Stimulated activated CD8-positive, alpha-beta memory T cell treated with anti-CD3 and anti-CD28 coated beads, Interleukin-7, amount 100 ng/mL, for 48 hours (primary cell): ENCODE measurements around the gene FCGBP.
A peak's percentile ranks its signal among the peaks of the same experiment; 100 is the strongest.

Experiments
- DNase-seq, 2 donors: peaks; one replicate each; pipeline ENCODE4 v3.0.0-alpha.2; 2020; ENCODE audit warnings: low read depth in 1 of 2; ENCODE audit errors: extremely low read depth in 1 of 2

Gene FCGBP

GRCh38 chr19:39949026-39949747 is 14.8 kb upstream of the FCGBP start:
- DNase-seq = no peak

- DNase-seq = no peak
These were observed 12.1 kb upstream of the FCGBP start for GRCh38 chr19:39946532-39946931.

DNA sequence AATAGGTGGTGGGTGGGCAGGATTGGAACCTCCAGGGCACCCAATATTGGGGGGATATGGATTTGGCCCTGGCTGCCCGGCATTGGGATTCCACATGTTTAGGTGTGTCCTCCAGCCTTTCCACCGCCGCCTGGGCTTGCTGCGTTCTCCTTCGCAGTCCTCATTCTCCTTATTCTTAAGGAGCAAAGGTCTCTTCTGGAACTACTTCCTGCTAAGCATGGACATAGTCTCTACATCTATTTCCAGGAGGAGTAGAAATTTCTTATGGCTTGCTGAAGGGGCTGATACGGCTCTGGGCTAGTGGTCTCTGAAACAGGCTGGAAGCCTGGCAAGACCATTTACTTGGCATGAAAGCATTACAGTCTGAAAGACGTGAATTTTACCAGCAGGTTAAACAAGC is 9.2 kb upstream of the FCGBP start:
- no peak for DNase-seq

- no peak for DNase-seq
These were observed 7.9 kb upstream of the FCGBP start for GRCh38 chr19:39942366-39942730.

DNA sequence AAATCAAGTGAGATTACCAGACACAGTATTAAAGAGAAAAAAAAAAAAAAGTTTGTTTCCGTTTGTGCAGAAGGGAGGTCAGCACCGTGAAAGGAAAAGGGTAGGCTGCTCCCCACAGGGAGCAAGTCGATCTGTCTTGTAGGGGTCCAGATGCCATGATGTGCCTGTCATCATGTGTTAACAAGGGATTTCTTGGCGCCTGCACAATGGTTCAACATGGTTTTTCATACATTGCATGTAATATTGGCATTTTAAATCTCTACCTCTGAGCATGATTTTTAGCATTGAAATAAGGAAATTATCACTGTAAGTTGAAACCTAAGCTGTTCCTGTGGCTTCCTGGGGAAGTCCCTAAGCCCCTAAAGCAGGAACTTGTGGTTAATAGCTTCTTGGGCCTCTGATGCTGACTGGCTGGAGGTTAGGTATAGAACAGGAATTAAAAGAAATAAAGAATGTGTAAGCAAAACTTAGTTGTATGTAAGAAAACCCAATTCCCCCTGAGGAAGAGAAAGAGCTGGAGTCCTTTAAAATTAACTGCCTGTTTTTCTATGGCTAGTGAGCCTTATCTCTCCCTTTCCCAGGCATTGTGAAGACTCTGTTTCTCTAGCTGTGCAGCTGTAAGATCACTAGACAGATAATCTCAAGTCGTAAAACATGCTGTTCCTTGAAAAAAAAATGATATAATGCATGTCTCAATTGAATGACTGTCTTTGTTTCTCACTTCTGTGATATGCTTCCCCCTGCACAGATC is 7.4 kb upstream of the FCGBP start:
- DNase-seq = peak in 1 of 2 donors; percentile 37

DNA sequence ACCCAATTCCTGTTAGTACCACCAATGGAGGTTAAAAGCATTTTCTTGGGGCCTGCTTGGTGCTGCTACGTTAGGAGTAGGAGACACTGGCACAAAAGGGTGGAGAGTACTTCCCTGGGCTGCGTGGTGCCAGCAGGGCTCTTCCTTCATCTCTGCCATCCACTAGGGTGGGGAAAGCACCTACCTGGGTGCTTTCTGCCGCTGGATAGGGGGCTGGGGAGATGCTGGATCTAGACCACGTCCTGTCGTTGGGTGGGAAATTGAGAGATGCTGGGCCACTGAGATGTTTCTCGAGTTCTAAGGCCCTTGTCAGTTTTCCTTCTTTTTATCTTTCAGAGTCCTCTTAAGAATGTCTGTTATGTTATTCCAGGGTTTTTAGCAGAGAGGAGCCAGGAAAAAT is 6.7 kb upstream of the FCGBP start:
- DNase-seq = no peak

DNA sequence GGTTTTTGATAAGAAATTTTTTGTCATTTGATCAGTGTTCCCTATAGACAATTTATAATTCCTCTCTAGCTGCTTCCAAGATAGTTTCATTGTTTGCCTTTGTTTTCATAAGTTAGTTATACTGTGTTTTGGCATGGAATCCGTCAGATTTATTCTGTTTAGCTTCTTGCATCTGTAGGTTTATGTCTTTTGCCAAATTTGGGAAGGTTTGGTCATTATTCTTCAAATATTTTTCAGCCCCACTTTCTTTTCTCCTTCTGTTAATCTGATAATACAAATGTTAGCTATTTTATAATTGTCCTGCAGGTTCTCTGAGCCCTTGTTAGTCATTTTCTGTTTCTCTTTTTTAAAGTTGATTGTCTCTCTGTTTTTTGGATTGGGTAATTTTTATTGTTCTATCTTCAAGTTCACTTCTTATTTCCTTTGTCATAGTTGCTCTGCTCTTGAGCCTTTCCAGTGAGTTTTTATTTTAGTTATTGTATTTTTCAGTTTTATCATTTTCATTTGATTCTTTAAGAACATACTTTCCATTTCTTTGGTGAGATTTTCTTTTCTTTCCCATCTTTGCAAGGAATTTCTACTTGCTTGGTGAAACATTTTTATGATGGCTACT is 5.9 kb upstream of the FCGBP start:
- no peak for DNase-seq

GRCh38 chr19:39939556-39939955 is 5.1 kb upstream of the FCGBP start:
- no peak for DNase-seq

DNA sequence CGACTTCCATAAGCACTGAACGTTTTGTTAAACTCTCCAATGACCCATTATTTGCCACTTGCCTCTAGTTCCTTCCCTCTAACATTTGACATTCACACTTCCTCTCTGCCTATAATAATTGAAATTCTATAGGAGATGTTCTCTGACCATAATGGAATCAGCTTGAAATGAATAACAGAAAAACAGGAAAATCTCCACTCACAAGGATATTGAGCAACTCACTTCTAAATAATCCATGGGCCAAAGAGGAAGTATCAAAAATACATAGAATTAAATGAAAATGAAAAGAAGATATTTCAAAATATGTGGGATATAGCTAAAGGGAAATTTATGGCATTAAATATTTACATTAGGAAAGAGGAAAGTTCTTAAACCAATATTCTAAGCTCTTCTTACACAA is 3.4 kb upstream of the FCGBP start:
- no peak for DNase-seq

DNA sequence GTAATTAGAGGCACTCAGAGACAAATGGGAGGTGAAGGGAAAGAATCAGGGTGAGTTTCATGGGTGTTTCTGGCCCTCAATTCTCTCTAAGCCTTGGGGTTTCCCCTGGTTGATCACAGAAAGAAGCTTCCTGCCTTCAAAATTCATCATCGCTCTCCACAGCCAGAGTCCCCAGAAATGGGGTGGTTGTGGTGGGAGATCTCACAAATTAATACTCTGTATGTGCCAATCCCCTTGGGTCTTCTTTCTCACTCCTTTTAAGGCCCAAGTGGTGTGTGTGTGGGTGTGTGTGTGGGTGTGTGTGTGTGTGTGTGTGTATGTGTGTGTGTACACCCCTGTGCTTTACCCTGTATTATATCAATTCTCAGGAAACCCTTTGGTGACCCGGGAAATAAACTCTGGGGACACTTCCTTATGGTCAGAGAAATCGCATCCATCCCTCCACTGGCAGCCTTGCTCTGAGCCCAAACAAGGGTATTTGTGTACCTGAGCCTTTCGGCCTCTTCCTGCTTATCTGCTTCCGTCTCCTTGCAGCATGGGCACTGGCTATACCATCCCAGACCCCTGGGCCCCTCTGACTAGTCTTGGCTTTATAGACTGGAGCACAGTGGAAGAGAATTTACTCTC is 2.8 kb upstream of the FCGBP start:
- DNase-seq = peak in 1 of 2 donors; percentile 25

GRCh38 chr19:39936622-39937021 is 2.2 kb upstream of the FCGBP start:
- no peak for DNase-seq

DNA sequence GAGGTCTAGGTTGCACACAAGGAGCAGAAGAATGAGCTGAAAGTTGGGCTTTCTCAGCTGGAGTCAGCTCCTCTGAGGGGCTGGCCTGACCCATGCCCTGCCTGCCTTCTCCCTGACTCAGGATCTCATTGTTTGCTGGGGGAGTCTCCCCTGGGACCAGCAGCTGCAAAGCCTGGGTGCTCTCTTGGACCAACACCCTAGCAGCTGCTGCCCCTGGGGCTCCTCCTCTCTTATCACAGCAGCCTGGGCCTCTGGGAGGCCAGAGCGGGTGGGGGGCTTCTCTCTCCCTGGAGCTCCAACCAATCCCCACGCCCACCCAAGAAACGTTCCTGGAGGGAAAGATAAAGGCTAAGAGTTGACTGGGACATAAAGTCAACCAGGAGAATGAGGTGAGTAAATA is 1.6 kb upstream of the FCGBP start:
- DNase-seq = no peak

DNA sequence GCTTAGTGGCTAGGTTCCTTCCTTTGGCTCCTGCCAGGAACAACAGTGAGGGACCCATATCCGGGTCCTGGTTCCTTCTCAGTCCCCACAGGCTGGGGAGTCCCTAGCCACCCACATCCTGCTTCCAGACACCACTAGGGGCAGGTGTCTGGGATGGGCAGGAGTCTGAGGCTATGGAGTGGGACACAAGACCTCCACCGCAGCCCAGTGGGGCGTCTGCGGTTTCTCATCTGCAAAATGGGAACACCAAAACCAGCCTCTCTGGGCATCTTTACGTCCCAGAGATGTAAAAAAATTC is 879 bp upstream of the FCGBP start:
- no peak for DNase-seq

DNA sequence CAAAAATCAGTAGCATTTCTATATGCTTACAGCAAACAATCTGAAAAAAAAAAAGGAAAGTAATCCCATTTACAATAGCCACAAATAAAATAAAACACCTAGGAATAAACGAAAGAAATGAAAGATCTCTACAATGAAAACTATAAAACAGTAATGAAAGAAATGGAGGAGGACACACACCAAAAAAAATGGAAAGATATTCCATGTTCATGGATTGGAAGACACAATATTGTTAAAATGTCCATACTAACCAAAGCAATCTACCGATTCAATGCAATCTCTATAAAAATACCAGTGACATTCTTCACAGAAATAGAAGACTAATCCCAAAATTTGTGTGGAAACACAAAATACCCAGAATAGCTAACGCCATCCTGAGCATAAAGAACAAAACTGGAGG is 4.7 kb downstream of the FCGBP start:
- DNase-seq = no peak

GRCh38 chr19:39928357-39928725 is 6.1 kb downstream of the FCGBP start:
- DNase-seq = no peak

DNA sequence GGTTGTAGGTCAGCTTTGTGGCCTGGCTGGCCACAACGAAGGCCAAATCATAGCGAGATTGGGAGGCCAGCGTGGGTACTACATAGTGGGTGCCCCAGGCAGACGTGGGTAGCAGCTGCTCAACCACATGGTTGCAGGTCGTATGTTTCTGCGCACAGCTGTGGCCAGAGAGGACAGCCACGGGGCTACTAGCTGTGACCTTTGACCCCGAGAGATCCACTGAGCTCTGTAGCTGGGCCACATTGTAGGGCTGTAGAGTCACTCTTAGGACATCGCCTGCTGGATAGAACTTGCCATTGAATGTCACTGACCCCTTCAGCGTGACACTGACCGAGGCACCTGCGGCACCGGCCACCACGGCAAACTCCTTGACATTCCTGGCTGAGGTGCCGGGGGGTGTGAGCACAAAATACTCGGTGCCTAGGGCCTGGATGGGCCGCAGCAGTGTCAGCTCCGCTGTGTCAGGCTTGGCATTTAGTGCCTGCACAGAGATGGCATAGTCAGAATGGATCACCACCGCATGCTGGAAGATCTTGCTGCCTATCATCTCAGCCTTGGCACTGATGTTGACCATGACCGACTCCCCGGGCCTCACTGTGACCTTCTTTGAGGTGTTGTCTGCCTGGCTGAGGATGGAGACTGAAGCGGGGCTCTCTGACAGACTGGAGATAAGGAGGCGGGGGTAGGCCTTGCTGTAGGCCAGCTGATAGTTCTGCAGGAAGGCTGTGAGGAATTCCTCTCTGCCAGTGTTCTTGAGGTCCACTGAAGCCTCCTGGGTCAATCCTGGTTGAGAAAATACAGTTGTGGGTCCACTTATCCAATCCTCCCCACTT is 6.7 kb downstream of the FCGBP start:
- no peak for DNase-seq

GRCh38 chr19:39927076-39927475 is 7.4 kb downstream of the FCGBP start:
- DNase-seq = no peak

DNA sequence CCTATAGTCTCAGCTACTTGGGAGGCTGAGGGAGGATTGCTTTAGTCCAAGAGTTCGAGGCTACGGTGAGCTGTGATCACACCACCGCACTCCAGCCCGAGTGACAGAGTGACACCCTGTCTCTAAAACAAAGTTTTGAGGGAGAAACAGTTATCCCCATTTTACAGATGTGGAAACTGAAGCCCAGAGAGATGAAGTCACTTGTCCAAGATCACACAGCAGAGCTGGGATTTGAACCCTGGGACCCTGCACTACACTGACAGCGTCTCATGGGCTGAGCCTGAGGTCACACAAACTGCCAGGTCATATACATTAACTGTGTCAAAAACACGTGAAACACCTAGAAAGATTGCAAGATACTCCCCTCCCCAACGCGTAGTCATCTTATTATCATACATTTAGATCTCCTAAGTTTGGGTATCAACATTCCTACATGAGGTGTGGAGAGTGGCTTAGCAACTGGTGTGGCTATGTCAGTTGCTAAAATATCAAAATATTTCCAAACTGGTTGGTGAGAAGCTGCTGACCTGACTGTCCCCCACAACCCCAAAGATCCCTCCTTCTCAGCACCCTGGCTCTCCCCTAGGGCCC is 8.2 kb downstream of the FCGBP start:
- DNase-seq = no peak

DNA sequence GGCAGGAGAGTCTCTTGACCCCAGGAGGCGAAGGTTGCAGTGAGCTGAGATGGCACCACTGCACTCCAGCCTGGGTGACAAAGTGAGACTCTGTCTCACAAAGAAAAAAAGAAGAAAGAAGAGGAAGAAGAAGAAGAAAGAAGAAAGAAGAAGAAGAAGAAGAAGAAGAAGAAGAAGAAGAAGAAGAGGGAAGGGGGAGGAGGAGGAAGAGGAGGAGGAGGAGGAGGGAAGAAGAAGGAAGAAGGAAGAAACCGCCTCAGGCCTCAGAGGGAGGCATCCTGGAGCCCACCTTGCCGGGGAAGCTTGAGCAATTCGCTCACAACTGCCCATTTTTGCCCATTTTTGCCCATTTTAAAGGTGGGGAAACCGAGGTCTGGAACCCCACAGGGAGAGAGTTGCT is 9.5 kb downstream of the FCGBP start:
- DNase-seq = no peak

- no peak for DNase-seq
These were observed 10.0 kb downstream of the FCGBP start for GRCh38 chr19:39924389-39924788.

- no peak for DNase-seq
These were observed 10.6 kb downstream of the FCGBP start for GRCh38 chr19:39923862-39924261.
